HUES48 (cell line): ENCODE results near the gene SYNJ2.
A peak's percentile ranks its signal among the peaks of the same experiment; 100 is the strongest.

Source experiments
- H3K27ac ChIP-seq: one replicate; pipeline ENCODE4 v1.7.0; 2013; ENCODE audit warnings: low read depth, low read length, inconsistent platforms
- H3K27me3 ChIP-seq: 2 replicates; pipeline ENCODE4 v1.6.1; 2013; ENCODE audit warnings: mild to moderate bottlenecking, low read length; ENCODE audit not compliant: control insufficient read depth, insufficient read depth
- H3K36me3 ChIP-seq: 2 replicates; pipeline ENCODE4 v1.6.1; 2013; ENCODE audit warnings: low read length; ENCODE audit not compliant: control insufficient read depth, insufficient read depth
- H3K4me1 ChIP-seq: 2 replicates; pipeline ENCODE4 v1.6.1; 2013; ENCODE audit warnings: mild to moderate bottlenecking, low read length; ENCODE audit not compliant: control insufficient read depth, insufficient read depth
- H3K4me3 ChIP-seq: 2 replicates; pipeline ENCODE4 v1.5.1; 2013; ENCODE audit warnings: mild to moderate bottlenecking, low read depth, low read length
- H3K9ac ChIP-seq: 2 replicates; pipeline ENCODE4 v1.6.1; 2013; ENCODE audit warnings: mild to moderate bottlenecking, low read depth, low read length, moderate library complexity
- H3K9me3 ChIP-seq: 2 replicates; pipeline ENCODE4 v1.6.1; 2013; ENCODE audit warnings: low read length; ENCODE audit not compliant: control insufficient read depth, insufficient read depth

SYNJ2 gene

DNA sequence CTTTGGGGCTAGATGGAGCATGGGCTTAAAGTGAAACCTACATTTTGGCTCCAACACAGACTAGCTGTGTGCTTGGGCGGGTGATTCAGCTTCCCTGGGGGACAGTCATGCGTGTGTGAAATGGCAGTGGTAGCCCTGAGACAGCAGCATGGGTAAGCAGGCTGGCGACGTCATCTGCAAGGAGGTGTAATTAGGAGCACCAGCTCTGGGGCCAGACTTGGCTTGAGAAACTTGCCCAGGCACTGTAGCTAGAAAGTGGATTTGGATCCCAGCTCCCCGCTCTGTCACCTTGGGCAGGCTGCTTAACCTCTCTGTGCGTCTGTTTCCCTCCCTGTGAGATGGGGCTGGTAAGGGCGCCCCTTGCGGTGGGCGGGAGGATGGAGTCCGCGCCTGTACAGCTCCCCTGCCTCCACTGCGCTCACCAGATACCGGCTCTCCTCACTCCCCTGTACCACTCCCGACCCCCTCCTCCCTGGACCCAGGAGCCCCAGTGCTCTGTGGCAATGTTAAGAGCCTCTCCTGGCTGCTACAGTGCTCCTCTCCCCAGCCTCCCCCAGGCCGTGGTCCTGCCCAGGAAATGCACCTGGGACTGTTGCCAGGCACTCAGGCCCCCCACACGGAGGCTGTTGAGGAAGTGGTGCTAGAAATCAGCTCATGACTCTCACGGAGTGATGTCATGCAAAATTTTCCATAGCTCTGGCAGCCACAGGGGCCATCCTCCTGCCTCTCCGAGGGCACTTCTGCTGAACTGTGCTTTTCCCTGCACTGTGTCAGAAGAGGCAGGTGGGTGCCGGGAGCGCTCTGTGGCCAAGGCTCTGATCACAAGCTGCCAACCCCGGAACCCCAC, 44.6 kb downstream of the SYNJ2 start:
- no peak overlapping the region for H3K4me3 ChIP-seq
- H3K36me3 ChIP-seq = no peaks in the 10 kb centered on the region
- H3K4me1 ChIP-seq = peaks cover 8% of the 10 kb centered on the region; the same call in 1 of the 2 replicates
- H3K9me3 ChIP-seq = no peaks in the 10 kb centered on the region
- no peak overlapping the region for H3K9ac ChIP-seq
- no peaks in the 10 kb centered on the region for H3K27me3 ChIP-seq
- no peak overlapping the region for H3K27ac ChIP-seq

DNA sequence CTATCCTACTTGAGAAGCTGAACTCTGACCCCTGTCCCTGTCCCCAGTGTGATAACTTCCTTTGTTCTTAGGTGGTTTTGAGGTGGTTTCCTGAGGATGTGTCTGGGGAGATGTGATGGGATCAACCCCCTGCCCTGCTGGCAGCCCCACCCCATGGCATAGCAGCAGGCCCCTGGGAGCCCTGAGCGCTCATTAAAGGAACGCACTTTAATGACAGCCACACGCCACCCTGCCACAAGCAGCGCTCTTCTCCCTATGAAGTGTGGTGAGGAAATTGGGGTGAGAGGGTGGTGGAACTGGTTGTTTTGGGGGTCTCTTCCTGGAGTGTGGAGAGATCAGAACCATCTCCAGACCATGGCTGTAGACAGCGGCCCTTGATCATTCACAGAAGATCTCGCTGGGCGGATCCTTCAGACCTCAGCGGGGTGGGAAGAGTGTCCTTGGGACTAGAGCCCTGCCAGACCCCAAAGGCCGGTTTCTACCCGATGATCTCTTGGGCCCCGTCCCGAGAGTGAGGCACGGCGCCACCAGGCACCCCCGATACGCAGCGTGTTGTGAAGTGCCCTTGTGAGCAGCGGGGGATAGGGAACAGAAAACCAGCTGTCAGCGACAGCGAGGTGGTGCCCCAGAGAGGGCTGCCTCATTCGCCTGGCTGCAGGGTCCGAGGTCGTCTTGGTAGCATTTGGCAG, 45.4 kb downstream of the SYNJ2 start:
- Histone ChIP-seq H3K27ac (no peak overlapping the region), H3K36me3 (no peaks in the 10 kb centered on the region), H3K27me3 (no peaks in the 10 kb centered on the region), H3K4me3 (no peak overlapping the region), H3K9ac (no peak overlapping the region), H3K4me1 (peaks cover 8% of the 10 kb centered on the region; the same call in 1 of the 2 replicates), H3K9me3 (no peaks in the 10 kb centered on the region)

DNA sequence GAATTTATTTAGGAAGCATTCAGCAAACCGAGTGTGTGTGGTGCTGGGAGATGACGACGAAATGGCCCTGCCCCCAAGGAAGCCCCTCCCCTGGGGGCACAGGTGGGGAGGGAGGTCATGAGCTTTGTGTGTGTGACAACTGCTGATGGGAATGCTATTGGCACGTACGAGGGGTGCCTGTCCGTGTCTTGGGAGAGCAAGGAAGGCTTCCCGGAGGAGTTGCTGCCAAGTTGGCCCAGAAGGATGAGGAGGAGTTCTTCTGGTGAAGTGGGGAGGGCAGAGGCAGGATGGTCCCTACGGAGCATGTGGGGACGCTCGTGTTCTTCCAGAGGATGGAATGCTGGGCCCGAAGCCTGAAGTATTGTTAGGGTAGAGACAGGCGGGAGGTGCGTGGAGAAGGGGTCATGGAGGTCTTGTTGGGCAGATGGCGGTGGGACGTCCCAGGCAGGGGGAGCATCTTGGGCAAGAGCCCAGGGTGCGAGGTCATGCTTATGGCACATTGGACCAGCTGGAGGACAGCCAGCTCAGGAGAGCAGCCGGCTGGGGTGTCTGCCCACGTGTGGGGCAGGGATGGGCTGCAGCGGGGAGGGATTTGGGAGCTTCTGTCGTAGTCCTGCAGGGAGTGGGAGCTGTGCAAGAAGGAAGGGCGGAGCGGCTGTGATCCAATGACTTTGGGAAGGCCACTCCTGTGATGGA, 46.1 kb downstream of the SYNJ2 start:
- H3K9ac ChIP-seq = no peak overlapping the region

DNA sequence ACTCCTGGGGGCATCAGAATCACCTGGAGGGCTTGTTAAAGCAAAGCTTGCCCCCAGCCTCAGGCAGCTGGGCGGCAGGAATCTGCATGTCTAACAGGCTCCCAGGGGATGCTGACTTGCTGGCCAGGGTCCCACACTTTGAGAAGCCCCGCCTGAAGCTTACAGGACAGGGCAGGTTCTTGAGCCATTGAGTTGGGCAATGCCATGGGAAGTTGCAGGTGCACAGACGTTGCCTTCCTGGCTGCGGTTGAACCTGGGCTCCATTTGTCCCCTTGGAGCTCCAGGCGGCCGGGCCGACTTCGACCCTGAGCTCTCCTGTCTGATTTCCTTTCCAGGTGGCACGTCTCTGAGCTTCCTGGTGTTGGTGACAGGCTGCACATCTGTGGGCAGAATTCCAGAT, 46.8 kb downstream of the SYNJ2 start:
- Histone ChIP-seq H3K9ac (no peak overlapping the region), H3K27ac (no peak overlapping the region), H3K4me1 (peaks cover 8% of the 10 kb centered on the region; the same call in 1 of the 2 replicates)

More for the DNA sequence above, 46.1 kb downstream of the SYNJ2 start:
- no peak overlapping the region for H3K27ac ChIP-seq
- peaks cover 8% of the 10 kb centered on the region; the same call in 1 of the 2 replicates for H3K4me1 ChIP-seq
- H3K27me3 ChIP-seq = no peaks in the 10 kb centered on the region
- H3K4me3 ChIP-seq = no peak overlapping the region
- H3K9me3 ChIP-seq = no peaks in the 10 kb centered on the region
- H3K36me3 ChIP-seq = no peaks in the 10 kb centered on the region

DNA sequence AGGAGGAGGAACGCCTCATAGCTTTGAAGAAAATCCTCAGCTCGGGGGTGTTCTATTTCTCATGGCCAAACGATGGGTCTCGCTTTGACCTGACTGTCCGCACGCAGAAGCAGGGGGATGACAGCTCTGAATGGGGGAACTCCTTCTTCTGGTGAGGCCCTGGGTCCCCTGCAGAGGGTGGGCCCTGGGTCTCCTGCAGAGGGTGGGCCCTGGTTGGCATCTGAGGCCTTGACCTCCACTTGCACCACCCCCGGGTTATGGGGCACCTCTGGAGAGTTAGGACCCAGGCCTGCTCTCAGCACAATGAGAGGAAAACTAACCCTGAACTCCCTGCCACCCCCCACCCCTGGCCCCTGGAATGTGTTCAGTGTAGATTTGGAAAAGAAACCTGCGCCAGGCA, 47.2 kb downstream of the SYNJ2 start:
- no peaks in the 10 kb centered on the region for H3K9me3 ChIP-seq
- no peak overlapping the region for H3K4me3 ChIP-seq
- H3K27me3 ChIP-seq = no peaks in the 10 kb centered on the region
- no peak overlapping the region for H3K9ac ChIP-seq
- no peaks in the 10 kb centered on the region for H3K36me3 ChIP-seq
- peaks cover 8% of the 10 kb centered on the region; the same call in 1 of the 2 replicates for H3K4me1 ChIP-seq
- H3K27ac ChIP-seq = no peak overlapping the region

More for the DNA sequence above, 46.8 kb downstream of the SYNJ2 start:
- Histone ChIP-seq H3K36me3 (no peaks in the 10 kb centered on the region), H3K4me3 (no peak overlapping the region), H3K27me3 (no peaks in the 10 kb centered on the region), H3K9me3 (no peaks in the 10 kb centered on the region)

DNA sequence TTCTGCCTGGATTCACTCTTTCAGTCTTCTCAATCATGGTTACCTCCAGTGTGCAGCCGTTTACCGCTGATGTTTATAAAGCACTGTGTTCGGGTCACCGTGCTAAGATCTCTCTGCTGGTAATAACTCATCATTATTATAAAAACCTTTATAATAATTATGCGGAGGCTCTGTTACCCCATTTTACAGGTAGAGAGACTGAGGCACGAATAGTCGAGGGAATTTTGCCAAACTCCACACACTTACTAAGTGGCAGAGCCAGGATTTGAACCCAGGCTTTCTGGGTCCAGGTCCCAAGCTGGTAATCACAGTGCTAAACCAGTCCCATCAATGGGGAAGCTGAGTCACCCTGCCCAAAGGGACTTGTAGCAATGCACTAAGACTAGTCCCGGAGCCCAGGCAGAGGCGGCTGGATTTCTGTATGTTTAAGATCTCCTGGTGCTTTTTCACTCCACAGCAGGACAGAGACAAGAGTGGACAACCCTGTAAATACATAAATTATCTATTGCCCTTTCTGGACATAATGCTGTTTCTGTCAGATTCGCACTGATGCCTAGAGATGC, 48.1 kb downstream of the SYNJ2 start:
- H3K36me3 ChIP-seq = no peaks in the 10 kb centered on the region
- H3K4me1 ChIP-seq = peaks cover 8% of the 10 kb centered on the region; the same call in 1 of the 2 replicates
- no peaks in the 10 kb centered on the region for H3K9me3 ChIP-seq
- no peak overlapping the region for H3K27ac ChIP-seq
- H3K9ac ChIP-seq = no peak overlapping the region
- no peaks in the 10 kb centered on the region for H3K27me3 ChIP-seq
- no peak overlapping the region for H3K4me3 ChIP-seq

DNA sequence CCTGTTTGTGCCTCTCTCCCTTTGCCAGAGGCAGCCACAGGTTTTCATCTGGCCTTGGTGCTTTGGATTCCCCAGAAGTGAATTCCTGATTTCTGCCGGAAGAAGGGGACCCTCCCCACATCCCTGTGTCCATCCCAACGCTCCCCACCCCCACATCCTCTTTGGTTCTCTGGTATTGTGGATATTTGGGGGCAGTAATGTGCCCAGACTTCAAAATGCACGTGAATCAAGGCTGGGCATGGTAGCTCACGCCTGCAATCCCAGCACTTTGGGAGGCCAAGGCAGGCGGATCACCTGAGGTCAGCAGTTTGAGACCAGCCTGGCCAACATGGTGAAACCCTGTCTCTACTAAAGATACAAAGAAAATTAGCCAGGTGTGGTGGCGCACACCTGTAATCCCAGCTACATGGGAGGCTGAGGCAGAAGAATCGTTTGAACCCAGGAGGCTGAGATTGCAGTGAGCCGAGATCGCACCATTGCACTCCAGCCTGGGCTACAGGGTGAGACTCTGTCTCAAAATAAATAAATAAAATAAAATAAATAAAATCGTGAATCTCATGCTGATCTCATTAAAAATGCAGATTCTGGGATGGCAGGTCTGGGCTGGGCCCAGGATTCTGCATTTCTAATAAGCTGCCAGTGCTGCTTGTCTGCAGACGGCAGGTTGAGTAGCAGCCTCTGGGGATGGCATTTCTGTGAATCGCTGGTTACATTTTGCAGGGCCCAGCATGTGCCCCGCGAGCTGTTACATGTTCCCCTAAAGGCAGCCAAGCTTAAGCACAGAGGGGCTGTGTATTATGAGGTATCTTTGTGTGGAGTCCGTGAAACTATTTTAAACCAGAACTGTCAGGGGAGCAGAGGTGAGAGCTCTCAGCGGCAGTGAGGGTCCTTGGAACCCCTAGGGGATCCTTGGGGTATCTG, 49.0 kb downstream of the SYNJ2 start:
- Histone ChIP-seq H3K4me1 (peaks cover 8% of the 10 kb centered on the region; the same call in 1 of the 2 replicates), H3K4me3 (no peak overlapping the region), H3K27ac (peak overlapping the region; percentile 64), H3K27me3 (no peaks in the 10 kb centered on the region), H3K36me3 (no peaks in the 10 kb centered on the region), H3K9ac (no peak overlapping the region), H3K9me3 (no peaks in the 10 kb centered on the region)

DNA sequence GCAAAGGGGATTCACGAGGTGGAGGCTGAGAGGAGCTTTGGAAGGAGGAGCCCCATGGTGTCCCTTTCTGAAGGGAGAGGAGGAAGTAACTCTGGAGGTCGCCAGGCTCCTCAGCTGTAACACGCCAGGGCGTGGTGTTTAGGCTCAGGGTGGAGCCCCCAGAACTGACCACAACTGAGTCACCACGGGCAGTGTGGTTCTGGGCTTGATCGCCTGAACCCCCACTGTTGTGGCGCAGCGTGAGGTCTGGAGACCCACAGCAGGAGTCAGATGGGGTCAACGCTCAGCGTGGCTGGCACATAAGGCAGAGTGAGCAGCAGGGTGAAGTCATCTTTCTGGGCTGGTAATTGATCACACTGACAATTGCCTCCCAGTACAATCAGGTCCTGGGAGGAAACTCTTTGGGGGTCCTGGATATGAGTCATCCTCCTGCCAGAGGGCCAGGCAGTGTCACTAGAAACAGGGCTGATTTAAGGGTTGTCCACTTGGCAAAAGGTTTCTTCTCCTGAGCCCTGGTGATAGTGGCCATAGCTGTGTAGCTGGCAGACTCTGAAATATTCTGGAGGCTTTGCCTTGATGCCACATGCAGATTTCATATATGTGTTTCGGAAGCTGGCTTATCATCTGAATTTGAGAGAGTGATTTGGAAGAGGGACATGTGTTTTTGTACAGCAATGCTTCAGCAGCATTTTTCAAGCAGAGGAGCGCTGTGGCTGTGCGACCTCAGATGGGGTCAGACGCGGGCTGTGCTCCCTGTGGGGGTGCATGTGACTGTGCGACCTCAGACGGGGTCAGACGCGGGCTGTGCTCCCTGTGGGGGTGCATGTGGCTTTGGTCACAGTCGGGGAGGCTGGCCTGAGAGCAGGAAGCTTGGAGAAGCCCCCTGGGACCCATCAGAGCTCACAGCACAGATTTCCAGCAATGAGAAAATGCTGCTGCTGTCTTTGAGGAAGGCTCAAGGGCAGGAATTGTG, 50.0 kb downstream of the SYNJ2 start:
- Histone ChIP-seq H3K4me3 (no peak overlapping the region), H3K27me3 (no peaks in the 10 kb centered on the region), H3K9ac (no peak overlapping the region), H3K4me1 (0 out of 2 replicates have a peak, but pooled peaks cover 4% of the 10 kb centered on the region), H3K27ac (peak overlapping the region; percentile 64), H3K9me3 (no peaks in the 10 kb centered on the region), H3K36me3 (no peaks in the 10 kb centered on the region)

DNA sequence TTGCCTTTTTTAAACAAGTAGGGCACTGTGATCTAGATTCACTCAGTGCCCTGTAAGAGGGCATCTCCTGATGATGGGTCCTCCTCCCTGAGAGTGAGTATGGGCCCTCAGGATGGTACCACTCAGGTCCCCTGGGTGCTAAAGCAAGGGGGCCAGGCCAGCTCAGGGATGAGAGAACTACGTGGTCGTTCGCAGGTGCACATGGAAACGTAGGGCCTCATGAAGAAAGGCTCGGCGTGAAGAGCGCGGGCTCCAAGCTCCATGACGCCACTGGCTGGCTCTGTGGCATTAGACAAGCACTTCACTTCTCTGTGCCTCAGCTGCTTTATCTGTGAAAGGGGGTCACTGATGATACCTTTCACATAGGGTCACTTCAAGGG, 50.7 kb downstream of the SYNJ2 start:
- no peak overlapping the region for H3K9ac ChIP-seq
- no peak overlapping the region for H3K4me3 ChIP-seq
- no peaks in the 10 kb centered on the region for H3K4me1 ChIP-seq
- no peaks in the 10 kb centered on the region for H3K36me3 ChIP-seq
- no peaks in the 10 kb centered on the region for H3K9me3 ChIP-seq
- H3K27me3 ChIP-seq = no peaks in the 10 kb centered on the region
- peak overlapping the region; percentile 64 for H3K27ac ChIP-seq
